Right atrium auricular region (tissue), 2 donors: ENCODE data around the gene MTMR3. TPM values are rescaled to one million over a fixed set of nuclear protein-coding genes. Genes with fewer than 3 reads are reported as not detected.

ENCODE experiments used
- DNase-seq: peaks from one replicate; pipeline ENCODE4 v3.0.0-alpha.2; 2019; ENCODE audit warnings: low spot score
- H3K27ac ChIP-seq, 2 donors: fragments of 200-600 bp; sonication (generic); 1 replicate in 1 of 2; 2 replicates in 1 of 2; pipeline ENCODE4 v1.5.1; 2016 to 2019
- H3K27me3 ChIP-seq, 2 donors: fragments of 200-600 bp; sonication (generic); one replicate each; pipeline versions ENCODE4 v1.5.1 to v1.6.0; 2017 to 2019
- H3K36me3 ChIP-seq: fragments of 200-600 bp; sonication (generic); one replicate; pipeline ENCODE4 v1.5.1; 2016
- H3K4me1 ChIP-seq, 2 donors: fragments of 200-600 bp; sonication (generic); one replicate each; pipeline versions ENCODE4 v1.5.1 to v1.6.0; 2017 to 2019
- H3K4me3 ChIP-seq, 2 donors: fragments of 200-600 bp; sonication (generic); 1 replicate in 1 of 2; 2 replicates in 1 of 2; pipeline ENCODE4 v1.5.1; 2017 to 2019; ENCODE audit warnings: mild to moderate bottlenecking in 1 of 2, moderate library complexity in 1 of 2
- H3K9me3 ChIP-seq, 2 donors: fragments of 200-600 bp; sonication (generic); one replicate each; pipeline ENCODE4 v1.5.1; 2019
- CTCF ChIP-seq, 2 donors: fragments of 200-600 bp; sonication (generic); IDR thresholded peaks; one replicate each; pipeline ENCODE4 v1.5.1; 2019; ENCODE audit warnings: antibody characterized with exemption in 2 of 2
- total RNA-seq, 2 donors: library from RNA; depleted of rRNA; stranded (reverse); fragments of >200 nt; gene quantifications; one replicate each; pipeline ENCODE4 v1.1.0, GENCODE V29; 2016

MTMR3 gene
- total RNA-seq, 2 donors from 2014 or later = 27.2 to 38.1 TPM

DNA sequence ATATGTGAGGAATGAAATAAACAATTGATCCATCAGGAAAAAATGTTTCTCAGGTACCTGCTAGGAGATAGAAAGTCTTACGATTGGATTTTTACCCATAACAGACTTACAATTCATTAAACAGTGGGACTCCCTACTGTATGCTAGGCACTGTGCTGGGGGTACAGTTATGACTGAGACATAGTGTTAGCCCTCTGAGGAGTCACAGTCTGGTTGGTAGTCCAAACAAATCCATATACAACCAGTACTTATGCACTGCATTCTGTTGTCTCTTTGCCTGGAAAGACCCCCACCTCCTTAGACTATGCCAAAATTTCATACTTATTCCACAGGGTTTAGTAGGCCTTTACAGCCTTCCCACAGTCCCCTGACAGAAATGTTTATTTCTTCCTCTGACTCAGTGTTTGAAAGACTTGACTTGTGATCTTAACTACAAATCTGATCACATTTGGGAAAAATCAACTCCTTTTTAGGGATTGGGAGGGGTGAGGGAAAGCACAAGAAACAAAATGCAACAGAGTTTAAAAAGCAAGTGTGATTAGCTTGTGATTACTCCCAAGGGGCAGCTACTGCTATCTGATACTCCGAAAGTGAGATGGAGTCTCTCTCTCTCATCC lies 127.9 kb downstream of the MTMR3 start:
- no peak overlapping the region for H3K4me3 ChIP-seq
- no peaks in the 10 kb centered on the region for H3K9me3 ChIP-seq
- no peak for TF ChIP-seq CTCF (IDR thresholded peaks at IDR 0.05)
- peaks cover 77% of the 10 kb centered on the region for H3K36me3 ChIP-seq
- no peak for DNase-seq
- H3K4me1 ChIP-seq = no peaks in the 10 kb centered on the region
- H3K27me3 ChIP-seq = no peaks in the 10 kb centered on the region
- H3K27ac ChIP-seq = no peak overlapping the region

DNA sequence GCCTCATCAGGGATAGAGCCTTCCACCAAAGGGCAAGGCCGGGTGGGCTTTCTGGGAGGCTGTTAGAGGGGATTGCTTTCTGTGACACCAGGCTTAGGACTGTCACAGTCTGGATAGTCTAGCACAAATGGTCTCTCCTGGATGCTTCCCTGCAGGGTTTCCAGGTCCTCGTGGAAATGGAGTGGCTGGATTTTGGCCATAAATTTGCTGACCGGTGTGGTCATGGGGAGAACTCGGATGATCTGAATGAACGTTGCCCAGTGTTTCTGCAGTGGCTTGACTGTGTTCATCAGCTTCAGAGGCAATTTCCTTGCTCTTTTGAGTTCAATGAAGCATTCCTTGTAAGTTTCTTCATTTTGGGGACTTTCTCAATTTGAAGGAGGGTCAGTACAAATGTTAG lies 130.2 kb downstream of the MTMR3 start:
- Histone ChIP-seq H3K36me3 (peaks cover 93% of the 10 kb centered on the region), H3K27ac (no peak overlapping the region), H3K4me1 (no peaks in the 10 kb centered on the region), H3K27me3 (no peaks in the 10 kb centered on the region), H3K4me3 (no peak overlapping the region), H3K9me3 (no peaks in the 10 kb centered on the region)
- no peak for TF ChIP-seq CTCF (IDR thresholded peaks at IDR 0.05)
- DNase-seq = no peak

DNA sequence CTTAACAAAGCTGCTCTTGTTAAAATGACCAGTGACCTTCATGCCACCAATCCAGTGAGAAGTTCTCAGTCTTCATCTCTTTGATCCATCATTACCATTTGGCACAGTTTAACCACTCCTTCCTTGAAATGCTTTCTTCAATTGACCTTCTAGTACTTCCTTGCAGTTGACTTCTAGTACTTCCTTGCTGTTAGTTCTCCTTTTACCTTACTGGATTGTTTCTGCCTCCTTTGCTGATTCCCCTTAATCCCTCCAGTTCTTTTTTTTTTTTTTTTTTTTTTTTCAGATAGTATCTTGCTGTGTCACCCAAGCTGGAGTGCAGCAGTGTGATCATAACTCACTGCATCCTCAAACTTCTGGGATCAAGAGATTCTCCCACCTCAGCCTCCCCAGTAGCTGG lies 131.3 kb downstream of the MTMR3 start:
- TF ChIP-seq CTCF (IDR thresholded peaks at IDR 0.05) = no peak
- Histone ChIP-seq H3K4me3 (no peak overlapping the region), H3K9me3 (no peaks in the 10 kb centered on the region), H3K36me3 (peaks cover 93% of the 10 kb centered on the region), H3K4me1 (no peaks in the 10 kb centered on the region), H3K27me3 (no peaks in the 10 kb centered on the region), H3K27ac (no peak overlapping the region)
- DNase-seq = no peak

DNA sequence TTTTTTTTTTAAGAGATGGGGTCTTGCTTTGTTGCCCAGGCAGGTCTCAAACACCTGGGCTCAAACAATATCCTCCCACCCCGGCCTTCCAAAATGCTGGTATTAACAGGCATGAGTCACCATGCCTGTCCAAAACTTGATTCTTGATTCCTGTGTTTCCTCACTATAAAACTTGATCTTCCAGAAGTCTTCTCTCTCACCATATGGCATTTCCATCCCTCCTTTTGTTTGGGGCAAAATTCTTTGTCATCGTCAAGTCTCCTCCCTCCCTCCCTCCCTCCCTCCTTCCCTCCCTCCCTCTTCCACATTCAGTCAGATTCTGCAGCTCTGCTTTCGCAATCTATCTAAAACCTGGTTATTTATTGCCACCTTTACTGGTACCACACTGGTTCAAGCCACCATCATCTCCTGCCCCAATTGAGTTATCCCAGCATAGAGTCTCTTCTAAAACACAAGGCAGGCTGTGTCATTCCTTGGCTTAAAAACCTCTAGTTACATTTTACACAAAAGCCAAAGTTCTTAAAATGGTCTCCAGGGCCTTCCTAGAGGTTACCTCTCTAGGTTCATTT lies 132.3 kb downstream of the MTMR3 start:
- no peak overlapping the region for H3K27ac ChIP-seq
- no peaks in the 10 kb centered on the region for H3K4me1 ChIP-seq
- H3K9me3 ChIP-seq = no peaks in the 10 kb centered on the region
- H3K27me3 ChIP-seq = no peaks in the 10 kb centered on the region
- no peak overlapping the region for H3K4me3 ChIP-seq
- no peak for DNase-seq
- H3K36me3 ChIP-seq = peaks cover 93% of the 10 kb centered on the region
- TF ChIP-seq CTCF (IDR thresholded peaks at IDR 0.05) = no peak

- Histone ChIP-seq H3K36me3 (peaks cover 95% of the 10 kb centered on the region), H3K4me1 (no peaks in the 10 kb centered on the region), H3K27me3 (no peaks in the 10 kb centered on the region), H3K9me3 (no peaks in the 10 kb centered on the region), H3K4me3 (no peak overlapping the region), H3K27ac (no peak overlapping the region)
- no peak for DNase-seq
- no peak for TF ChIP-seq CTCF (IDR thresholded peaks at IDR 0.05)
Observed at GRCh38 chr22:30015846-30016245, 132.9 kb downstream of the MTMR3 start.

- Histone ChIP-seq H3K27ac (no peak overlapping the region), H3K9me3 (no peaks in the 10 kb centered on the region), H3K27me3 (no peaks in the 10 kb centered on the region), H3K4me3 (no peak overlapping the region), H3K36me3 (peaks cover 98% of the 10 kb centered on the region), H3K4me1 (no peaks in the 10 kb centered on the region)
- no peak for DNase-seq
- TF ChIP-seq CTCF (IDR thresholded peaks at IDR 0.05) = no peak
Observed at GRCh38 chr22:30016596-30016995, 133.6 kb downstream of the MTMR3 start.
